ENCODE data around the gene AKAP3. TPM values are rescaled to one million over a fixed set of nuclear protein-coding genes. Genes with fewer than 3 reads are reported as not detected.

The AKAP3 gene
- total and polyA plus RNA-seq, 10 of the 15 experiments (the other 5 are each of a cell fraction or from before 2014, with no cell fraction given) = 0.40 to 2.4 (median 1.3) TPM

DNA sequence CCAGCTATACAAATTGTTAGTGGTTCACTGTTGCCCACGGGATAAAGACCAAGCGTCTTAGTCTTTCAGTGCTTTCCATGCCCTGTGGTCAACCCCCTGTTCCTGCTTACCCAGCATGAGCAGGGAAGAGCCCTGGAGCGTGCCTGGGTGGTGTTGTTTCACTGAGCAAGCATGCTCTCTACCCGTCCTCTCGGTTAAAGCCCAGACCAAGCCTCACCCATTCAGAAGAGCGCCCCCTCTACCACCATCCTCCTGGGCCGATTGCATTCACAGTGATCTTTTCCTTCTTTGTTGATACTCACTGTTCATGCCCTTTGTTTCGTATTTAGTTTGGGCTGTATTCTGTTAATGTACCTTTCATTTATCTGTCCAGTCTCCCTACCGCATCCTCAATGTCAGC, 61.7 kb downstream of the AKAP3 start:
- H3K9ac ChIP-seq (ENCODE audit: control insufficient read depth, insufficient read depth, low read length) = no peak overlapping the region
- no peak overlapping the region for H3K27ac ChIP-seq (ENCODE audit: control insufficient read depth, insufficient read depth)
- no peaks in the 10 kb centered on the region for H3K4me1 ChIP-seq (ENCODE audit: control insufficient read depth, insufficient read depth, low read length)
- TF ChIP-seq BACH1 (IDR thresholded peaks at IDR 0.05; ENCODE audit: borderline replicate concordance) = no peak
- TF ChIP-seq, protein P1, sequence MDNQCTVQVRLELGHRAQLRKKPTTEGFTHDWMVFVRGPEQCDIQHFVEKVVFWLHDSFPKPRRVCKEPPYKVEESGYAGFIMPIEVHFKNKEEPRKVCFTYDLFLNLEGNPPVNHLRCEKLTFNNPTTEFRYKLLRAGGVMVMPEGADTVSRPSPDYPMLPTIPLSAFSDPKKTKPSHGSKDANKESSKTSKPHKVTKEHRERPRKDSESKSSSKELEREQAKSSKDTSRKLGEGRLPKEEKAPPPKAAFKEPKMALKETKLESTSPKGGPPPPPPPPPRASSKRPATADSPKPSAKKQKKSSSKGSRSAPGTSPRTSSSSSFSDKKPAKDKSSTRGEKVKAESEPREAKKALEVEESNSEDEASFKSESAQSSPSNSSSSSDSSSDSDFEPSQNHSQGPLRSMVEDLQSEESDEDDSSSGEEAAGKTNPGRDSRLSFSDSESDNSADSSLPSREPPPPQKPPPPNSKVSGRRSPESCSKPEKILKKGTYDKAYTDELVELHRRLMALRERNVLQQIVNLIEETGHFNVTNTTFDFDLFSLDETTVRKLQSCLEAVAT (IDR thresholded peaks at IDR 0.05) = no peak
- TF ChIP-seq IRF3 (IDR thresholded peaks at IDR 0.05) = no peak
- no peak for TF ChIP-seq MYB (IDR thresholded peaks at IDR 0.05; ENCODE audit: borderline replicate concordance, low read depth, low read length)
- no peak for TF ChIP-seq CBX5 (IDR thresholded peaks at IDR 0.05; ENCODE audit: low read depth)
- TF ChIP-seq SUPT20H (IDR thresholded peaks at IDR 0.05; ENCODE audit: borderline replicate concordance, control insufficient read depth, low read depth, low read length) = no peak
- no peak for TF ChIP-seq IRF4 (IDR thresholded peaks at IDR 0.05; ENCODE audit: low read depth, low read length)
- TF ChIP-seq SUZ12 (IDR thresholded peaks at IDR 0.05; ENCODE audit: unreplicated experiment) = no peak
- no peak for TF ChIP-seq ZZZ3 (IDR thresholded peaks at IDR 0.05; ENCODE audit: control insufficient read depth, insufficient read length, low read depth)
- TF ChIP-seq EZH2 (IDR thresholded peaks at IDR 0.05; ENCODE audit: borderline replicate concordance, control insufficient read depth, low read depth, low read length) = no peak
- no peak for TF ChIP-seq POLR2A (IDR thresholded peaks at IDR 0.05; ENCODE audit: low read depth, low read length)
- TF ChIP-seq CREM (IDR thresholded peaks at IDR 0.05; ENCODE audit: low read depth) = no peak
- TF ChIP-seq TBL1XR1 (IDR thresholded peaks at IDR 0.05; ENCODE audit: low read depth, low read length) = no peak
- TF ChIP-seq ZNF207 (IDR thresholded peaks at IDR 0.05; ENCODE audit: borderline replicate concordance) = no peak
- no peak for TF ChIP-seq POLR2AphosphoS2 (IDR thresholded peaks at IDR 0.05; ENCODE audit: low read depth, low read length)
- TF ChIP-seq, protein P2, sequence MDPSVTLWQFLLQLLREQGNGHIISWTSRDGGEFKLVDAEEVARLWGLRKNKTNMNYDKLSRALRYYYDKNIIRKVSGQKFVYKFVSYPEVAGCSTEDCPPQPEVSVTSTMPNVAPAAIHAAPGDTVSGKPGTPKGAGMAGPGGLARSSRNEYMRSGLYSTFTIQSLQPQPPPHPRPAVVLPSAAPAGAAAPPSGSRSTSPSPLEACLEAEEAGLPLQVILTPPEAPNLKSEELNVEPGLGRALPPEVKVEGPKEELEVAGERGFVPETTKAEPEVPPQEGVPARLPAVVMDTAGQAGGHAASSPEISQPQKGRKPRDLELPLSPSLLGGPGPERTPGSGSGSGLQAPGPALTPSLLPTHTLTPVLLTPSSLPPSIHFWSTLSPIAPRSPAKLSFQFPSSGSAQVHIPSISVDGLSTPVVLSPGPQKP (IDR thresholded peaks at IDR 0.05; ENCODE audit: low read depth, low read length) = no peak
- no peak for TF ChIP-seq RELB (IDR thresholded peaks at IDR 0.05; ENCODE audit: low read depth)
- TF ChIP-seq STAT3 (IDR thresholded peaks at IDR 0.05; ENCODE audit: low read depth, low read length) = no peak
- TF ChIP-seq CHD4 (IDR thresholded peaks at IDR 0.05) = no peak
- FAIRE-seq (no peak), ATAC-seq (no peak), DNase-seq (ENCODE audit: low read depth, low spot score) (no peak)
- no peaks in the 10 kb centered on the region for H4K20me1 ChIP-seq (ENCODE audit: control insufficient read depth, insufficient read depth)
- H2AFZ ChIP-seq (ENCODE audit: control insufficient read depth, low read depth, low read length) = no peak overlapping the region
- no peak overlapping the region for H3K4me2 ChIP-seq (ENCODE audit: control insufficient read depth, insufficient read depth)
- no peaks in the 10 kb centered on the region for H3K27me3 ChIP-seq (replicated peaks in 1 of 2; ENCODE audit: control insufficient read depth in 2 of 2, insufficient read depth in 2 of 2, low read length in 1 of 2)
- in situ Hi-C loops (cut with MboI) = no loop called here
- ChIA-PET CTCF (no interaction called here), SMC1A (ENCODE audit: uncharacterized antibody, unreplicated experiment) (no interaction called here), RAD21 (ENCODE audit: unreplicated experiment) (no interaction called here), POLR2A (no interaction called here)
- H3K9me3 ChIP-seq (replicated peaks; ENCODE audit: control insufficient read depth, insufficient read depth, low read length) = no peaks in the 10 kb centered on the region
- intact Hi-C loops (cut with micrococcal nuclease; ENCODE audit: unreplicated experiment) = no loop called here
- H3K36me3 ChIP-seq (ENCODE audit: control insufficient read depth in 2 of 2, insufficient read depth in 2 of 2, low read length in 1 of 2) = no peaks in the 10 kb centered on the region
- H3K79me2 ChIP-seq (ENCODE audit: control insufficient read depth, insufficient read depth, low read length) = no peaks in the 10 kb centered on the region
- no TSS peak for BruUV-seq (replicated peaks)
- 47% methylated on average over 9 of the region's 9 CpGs for WGBS (ENCODE audit: insufficient coverage, insufficient replicate concordance, low lambda C conversion rate, missing lambda C conversion rate)
- H3K4me3 ChIP-seq = no peak overlapping the region
